Bone marrow (tissue), 2 donors: Measurements from ENCODE around the gene SYDE2.
"Not testable (repeated sequence)": the region's sequence is repeated elsewhere in the genome, so short reads cannot be mapped to it uniquely, and the experiment has no call there.

Experiments used
- DNase-seq, 2 donors: peaks; one replicate each; lab custom pipeline; 2025; lab: John Stamatoyannopoulos, UW

Gene SYDE2

DNA sequence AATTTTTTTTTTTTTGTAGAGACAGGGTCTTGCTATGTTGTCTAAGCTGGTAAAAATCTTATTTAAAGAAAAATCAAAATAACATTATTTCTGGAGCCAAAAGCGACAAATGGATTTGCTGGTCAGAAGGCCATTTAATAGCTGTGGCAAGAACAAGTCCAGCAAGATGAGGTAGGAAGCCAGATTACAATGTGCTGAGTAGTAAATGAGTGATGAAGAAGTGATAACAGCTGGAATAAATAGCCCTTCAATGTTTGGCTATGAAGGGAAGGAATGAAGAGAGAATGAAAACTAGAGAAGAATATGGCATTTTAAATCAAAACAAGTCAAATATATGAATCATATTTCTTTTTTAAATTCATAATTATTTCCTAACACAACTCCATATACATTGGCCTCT lies 34.5 kb downstream of the SYDE2 start:
- DNase-seq = no peak

DNA sequence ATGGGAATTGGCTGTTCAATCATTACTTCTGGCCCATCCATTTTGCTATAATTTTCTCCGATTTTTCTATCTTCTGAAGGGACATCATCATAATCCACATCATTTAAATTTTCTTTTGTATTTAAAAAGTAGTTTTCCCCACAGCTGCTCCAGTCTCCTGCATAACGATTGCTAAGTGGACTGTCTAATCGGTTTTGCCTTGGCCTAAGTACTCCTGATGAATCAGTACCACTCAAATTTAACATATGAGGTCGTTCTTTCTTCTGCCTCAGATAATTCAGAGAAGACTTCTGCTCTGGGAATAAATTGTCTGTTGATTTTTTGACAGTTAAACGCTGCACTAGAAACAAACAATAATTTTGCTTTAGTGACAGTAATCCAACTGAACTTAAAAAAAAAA lies 41.9 kb downstream of the SYDE2 start:
- DNase-seq = no peak

DNA sequence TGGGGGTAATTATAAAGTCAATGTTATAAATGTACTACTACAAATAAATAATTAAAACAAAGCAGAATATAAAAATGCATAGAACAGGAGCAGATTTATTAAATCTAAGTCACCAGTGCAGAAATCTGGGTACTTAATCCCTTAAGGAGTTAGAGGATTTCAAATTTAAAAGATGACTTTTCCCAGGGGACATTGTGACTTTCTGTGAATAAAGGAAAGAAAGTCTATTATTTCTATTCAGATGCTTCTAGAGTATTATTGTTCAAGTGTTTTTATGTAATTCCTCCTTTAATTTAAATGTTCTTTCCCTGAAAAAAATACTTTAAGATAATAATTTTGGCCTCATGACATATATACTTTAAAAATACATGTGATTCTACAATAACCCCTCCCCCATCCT lies 43.4 kb downstream of the SYDE2 start:
- DNase-seq = no peak

DNA sequence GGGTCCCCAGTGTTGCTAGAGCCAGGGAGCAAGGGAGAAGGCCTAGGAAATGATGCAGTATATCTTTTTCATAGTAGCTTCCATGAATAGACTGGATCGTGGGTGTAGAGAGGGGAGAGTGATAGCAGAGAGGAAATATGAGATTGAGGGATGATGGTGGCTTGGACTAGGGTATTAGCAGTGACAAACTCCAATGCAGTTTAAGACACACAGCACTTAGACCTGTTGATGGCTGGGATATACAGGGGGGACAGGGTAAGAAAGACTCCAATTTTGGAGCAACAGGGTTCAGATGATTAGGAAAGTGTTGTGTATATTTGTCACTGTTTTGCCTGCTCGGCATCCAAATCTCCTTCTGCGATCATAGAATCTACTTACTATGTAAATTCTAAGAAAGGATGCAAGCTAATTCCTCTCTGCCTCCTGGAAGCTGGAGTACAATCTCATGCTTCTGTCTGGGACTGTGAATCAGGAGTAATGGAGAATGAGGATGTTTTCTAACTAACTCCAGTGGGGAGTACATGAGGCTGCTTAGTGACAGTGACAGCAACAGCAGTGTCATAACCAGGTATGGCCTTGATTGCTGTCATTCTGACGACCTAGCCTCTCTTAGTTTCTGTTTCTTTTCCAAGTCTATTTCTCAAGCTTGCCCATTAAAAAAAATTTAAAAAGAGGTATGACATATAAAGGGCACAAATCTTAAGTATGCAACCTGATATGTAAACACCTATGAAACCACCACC lies 47.5 kb downstream of the SYDE2 start:
- DNase-seq = no peak

DNA sequence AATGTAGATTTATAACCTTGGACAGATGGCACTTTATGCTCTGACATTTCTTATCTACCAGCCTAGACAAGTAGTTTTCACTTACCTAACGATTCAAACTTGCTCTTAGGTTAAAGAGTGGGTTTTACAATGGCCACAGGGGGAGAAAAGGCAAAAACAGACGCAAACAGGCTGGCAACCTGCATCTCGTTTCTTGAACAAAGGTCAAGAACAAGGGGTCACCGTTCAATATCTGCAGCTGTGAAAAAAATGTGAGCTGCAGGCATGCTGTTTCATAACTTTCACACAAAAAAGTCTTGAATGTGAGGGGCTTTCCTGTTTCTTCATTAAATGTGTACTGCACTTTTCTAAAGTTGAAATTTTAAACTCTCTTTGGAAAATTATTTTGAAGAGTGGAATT lies 49.4 kb downstream of the SYDE2 start:
- DNase-seq = no peak

DNA sequence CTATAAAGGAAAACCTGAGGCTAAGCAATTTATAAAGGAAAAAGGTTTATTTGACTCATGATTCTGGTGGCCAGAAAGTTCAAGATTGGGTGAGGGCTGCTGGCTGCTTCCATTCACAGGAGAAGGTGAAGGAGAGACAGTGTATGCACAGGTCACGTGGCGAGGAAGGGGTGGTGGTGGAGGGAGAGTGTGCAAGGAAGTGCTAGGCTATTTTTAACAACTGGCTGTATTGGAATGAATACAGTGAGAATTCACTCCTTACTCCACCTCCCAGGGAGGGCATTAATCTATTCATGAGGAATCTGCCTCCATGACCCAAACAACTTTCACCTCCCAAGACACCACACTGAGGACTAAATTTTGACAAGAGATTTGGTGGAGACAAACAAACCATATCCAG lies 51.0 kb downstream of the SYDE2 start:
- no peak for DNase-seq

DNA sequence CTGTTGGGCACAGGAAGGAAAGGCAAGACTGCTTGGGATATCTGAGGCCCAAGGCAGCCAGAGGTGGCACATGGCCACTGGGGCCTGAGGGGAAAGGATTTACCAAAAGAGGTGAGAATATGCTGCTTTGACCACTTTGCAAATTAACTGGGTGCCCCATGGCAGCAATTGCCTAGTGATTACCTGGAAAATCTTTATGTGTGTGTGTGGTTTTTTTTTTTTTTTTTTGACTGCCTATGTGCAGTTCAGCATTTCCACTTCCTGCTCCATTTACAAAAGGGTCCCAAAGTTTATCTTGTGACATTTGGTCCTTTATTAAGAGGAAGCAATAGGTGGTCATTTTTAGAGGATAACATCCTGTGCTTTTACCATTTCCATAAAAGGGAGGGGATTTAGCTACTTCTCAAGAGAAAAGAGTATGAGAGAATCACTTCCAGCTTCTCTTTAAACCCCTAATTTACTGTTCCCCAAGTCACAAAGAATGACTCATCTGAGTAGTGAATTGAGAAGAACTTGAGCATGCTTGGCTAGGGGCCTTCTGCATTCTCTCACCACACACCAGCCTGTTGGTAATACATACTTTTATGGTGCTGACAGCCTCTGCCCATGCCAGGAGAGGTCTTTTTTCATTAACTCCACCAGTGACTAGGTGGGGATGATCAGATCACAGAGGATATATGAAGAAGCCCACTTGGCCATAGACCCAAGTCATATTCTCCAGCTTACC lies 52.1 kb downstream of the SYDE2 start:
- DNase-seq = no peak

DNA sequence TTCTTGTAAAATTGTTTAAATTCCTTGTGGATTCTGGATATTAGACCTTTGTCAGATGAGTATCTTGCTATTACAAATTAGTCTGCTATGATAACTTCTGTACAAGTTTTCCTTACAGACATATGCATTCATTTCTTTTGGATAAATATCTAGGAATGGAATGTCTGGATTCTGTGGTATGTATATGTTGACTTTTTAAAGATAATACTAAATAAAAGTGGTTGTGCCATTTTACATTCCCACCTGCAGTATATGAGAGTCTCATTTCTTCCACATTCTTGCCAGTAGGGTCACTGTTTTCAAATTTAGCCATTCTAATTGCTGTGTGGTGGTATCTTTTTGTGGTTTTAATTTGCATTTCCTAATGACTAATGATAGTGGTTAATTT lies 53.9 kb downstream of the SYDE2 start:
- no peak for DNase-seq

DNA sequence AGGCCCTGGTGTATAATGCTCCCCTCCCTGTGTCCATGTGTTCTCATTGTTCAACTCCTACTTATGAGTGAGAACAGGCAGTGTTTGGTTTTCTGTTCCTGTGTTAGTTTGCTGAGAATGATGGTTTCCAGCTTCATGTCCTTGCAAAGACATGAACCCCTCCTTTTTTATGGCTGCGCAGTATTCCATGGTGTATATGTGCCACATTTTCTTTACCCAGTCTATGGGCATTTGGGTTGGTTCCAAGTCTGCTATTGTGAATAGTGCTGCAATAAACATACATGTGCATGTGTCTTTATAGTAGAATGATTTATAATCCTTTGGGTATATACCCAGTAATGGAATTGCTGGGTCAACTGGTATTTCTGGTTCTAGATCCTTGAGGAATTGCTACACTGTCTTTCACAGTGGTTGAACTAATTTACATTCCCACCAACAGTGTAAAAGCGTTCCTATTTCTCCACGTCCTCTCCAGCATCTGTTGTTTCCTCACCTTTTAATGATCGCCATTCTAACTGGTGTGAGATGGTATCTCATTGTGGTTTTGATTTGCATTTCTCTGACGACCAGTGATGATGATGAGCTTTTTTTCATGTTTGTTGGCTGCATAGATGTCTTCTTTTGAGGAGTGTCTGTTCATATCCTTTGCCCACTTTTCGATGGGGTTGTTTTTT lies 54.4 kb downstream of the SYDE2 start:
- DNase-seq = not testable (repeated sequence)

DNA sequence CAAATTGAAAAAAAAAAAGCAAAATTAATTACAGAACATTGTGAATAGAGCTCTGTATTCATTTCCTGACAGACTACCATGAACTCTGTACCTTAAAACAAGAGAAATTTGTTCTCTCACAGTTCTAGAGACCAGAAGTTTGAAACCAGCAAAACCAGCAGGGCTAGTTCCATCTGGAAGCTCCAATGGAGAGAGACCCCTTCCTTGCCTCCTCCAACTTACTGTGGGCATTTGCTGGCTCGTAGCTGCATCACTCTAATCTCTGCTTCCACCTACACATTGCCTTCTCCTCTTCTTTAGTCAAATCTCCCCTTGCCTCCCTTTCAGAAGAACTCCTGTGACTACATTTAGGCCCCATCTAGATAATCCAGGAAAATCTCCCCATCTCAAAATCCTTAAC lies 56.5 kb downstream of the SYDE2 start:
- no peak for DNase-seq

DNA sequence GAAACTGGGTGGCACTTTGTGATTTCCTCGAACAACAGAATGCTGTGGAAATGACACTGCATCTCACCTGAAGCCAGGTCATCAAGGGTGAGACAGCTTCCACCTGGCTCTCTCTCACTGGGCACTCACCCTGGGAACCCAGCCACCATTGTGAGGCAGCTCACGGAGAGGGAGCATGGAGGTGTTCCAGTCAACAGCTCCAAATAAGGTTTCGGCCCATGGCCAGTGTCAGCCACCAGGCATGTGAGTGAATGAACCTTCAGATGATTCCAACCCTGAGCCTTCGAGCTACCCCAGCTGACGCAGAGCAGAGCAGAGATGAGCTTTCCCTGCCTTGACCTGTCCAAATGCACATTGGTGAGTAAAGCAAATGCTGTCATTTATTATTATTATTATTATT lies 58.1 kb downstream of the SYDE2 start:
- no peak for DNase-seq

DNA sequence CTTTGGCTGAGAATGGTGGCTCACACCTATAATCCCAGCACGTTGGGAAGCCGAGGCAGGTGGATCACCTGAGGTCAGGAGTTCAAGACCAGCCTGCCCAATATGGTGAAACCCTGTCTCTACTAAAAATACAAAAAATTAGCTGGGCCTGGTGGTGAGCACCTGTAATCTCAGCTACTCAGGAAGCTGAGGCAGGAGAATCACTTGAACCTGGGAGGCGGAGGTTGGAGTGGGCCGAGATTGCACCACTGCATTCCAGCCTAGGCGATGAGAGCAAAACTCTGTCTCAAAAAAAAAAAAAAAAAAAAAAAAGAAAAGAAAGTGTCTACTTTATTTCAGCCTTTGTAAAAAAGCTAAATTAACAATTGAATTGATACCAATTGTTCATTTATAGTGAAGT lies 62.4 kb downstream of the SYDE2 start:
- not testable (repeated sequence) for DNase-seq

DNA sequence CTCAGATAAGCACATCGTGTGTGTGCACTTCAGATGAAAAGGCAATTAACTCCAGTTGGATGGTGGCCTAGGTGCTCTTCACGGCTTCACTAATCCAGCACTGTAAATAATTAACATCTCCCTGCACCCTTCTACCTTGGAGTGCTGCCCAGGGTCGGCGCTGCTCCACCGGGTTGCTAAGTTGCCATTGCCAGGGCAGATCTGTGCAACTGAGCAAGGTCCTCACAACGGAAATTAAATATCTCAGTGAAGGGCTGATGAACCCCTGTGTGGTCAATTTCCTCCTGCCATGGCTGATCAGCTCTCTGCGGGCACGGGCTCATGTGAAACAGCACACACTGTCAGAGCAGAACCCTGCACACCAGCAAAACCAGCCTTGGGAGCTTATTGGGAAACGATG lies 63.2 kb downstream of the SYDE2 start:
- no peak for DNase-seq

DNA sequence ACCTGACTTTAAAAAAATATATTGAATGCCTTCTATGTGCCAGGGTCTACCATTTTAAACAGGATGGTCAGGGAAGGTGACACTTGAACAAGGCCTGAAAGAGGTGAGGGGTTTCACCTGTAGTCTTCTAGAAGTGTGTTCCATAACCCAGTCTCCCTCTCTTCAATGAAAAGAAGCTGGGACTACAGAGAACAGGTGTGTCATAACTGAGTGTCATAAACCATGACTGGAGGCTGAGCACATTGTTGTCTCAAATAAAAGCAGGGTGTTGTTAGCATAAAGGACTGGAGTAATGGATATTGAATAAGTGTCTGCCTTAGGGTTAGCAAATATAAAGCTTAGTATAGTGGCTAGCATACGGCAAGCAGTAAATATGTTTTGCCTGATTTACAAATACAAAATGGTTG lies 65.4 kb downstream of the SYDE2 start:
- no peak for DNase-seq

DNA sequence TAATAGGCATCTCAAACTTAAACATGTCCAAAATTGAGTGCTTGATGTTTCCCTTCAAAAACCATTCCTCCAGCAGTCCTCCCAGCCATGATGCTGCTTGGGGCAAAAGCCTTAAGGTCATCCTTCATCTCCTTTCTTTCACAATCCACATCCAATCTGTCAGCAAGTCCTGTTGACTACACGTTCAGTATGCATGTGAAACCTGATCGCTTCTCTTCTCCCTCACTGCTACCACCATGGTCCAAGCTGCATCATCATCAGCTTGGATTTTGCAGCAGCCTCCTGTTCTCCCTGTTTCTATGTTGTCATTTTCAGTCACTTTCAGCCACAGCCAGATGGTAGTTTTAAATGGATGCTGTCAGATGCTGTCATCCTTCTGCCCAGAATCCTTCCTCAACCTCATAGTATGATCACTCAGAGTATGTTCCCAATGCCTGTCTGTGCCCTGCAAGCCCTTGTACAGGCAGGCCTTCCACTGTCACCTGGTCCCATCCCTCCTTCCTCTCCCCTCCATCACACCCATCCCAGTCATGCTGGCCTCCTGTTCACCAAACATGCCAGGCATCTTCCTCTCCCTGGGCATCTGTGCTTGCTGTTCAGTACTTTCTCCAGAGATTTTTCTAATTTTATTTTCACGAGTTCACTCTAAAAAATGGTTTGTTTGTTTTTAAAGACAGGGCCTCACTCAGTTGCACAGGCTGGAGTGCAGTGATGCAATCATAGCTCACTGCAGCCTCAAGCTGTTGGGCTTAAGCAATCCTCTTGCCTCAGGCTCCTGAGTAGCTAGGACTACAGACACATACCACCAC lies 66.0 kb downstream of the SYDE2 start:
- no peak for DNase-seq

DNA sequence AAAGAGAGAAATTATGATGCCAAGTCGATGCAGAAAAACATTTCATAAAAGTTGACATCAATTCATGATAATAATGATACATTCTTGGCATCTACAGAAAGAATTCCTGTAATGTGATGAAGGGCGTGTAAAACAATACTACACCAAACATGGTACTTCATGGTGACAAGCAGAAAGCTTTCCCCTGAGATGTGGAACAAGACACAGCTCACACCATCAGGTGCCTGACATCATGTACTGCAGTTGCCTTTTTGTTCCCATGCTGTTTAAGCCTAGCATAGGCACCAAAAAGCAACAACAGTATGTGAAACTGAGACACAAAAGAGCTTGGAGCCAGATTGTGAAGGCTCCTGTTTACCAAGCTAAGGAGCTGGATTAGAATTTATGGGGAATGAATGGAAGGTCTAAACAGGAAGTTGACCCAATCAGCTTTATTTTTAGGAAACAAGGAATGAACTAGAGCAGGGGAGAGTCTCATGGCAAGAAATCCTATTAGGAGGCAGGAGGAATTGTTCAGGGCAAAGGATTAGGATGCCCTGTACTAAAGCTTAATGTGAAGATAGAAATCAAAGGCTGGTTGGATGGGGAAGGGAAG lies 67.2 kb downstream of the SYDE2 start:
- DNase-seq = no peak

DNA sequence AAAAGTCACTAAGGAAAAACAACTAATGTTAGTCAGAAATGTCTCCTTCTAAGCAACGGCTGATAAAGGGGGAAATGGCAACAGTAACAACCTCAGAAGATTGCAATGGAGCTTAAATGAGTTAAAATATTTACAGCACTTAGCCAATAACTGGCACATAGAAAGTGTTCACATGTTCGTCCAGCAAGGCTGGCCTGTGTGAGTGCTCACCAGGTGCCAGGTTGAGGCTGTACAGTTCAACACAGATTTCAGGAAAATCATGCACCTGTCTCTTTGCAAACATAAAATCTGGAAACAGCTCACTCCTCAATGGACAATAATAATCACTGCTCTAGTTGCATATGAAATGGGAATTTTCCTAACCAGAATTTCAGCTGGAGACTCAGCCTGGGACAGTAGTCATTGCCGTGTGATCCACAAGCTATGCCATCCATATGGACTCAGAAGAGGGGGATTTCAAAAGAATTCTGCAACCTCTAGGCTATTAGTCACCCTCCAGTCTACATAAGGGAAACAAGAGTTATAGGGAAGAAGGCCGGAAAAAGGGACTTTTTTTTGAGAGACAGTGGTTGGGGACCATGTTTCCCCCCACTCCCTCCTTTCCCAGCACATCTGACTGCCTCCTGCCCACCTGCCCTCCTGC lies 68.6 kb downstream of the SYDE2 start:
- DNase-seq = no peak

DNA sequence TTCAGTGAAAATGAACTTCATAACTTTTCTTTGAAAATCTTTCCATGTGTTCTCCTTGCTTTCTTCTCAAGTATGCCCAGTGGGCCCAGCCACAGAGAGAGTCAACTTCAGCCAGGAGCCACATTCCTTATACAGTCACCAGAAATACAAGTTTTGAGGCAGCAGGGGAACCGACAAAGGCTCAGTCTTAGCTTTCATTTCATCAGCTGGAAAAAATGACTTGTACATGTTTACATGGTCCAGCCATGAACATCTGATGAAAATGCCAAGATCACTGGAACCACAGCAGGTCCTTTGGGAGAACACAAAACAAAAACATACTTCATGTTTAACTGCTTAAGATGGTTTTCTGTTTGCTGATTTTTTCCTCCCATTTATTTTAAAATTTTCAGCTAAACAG lies 72.5 kb downstream of the SYDE2 start:
- no peak for DNase-seq

DNA sequence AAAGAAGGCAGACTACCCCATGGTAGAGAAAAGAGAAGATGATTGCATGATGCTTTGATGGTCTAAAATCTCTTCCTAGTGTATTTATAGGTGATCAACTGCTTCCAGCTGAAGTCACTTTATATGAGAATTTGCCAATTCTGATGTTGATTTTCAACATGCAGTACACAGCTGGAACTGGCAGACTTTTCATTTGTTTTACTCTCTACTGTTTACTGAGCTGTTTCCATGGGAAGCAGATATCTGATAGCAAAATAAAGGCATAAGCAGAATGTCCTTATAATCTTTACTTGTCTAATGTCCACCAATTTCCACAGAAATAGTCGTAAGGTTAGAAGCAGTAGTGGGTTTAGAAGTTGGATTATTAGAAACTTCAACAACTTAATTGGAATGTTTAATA lies 74.9 kb downstream of the SYDE2 start:
- DNase-seq = no peak

DNA sequence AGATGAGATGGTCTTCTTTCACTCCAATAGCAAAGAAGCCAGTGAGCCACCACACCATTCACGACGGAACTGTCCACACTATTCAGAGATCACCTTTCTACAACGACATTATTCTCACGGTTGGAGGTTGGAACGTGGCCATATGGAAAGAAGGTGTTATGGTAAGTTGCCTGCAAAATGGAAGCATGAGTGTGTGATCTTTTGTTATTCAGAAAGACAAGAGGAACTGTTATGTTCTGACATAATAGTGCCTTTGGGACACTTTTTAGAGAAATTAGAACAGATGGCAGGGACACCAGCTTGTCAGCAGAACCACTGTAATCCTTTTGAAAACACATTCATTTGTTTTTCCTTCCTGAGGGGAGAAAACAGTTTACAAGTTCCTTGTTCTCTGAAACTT lies 76.7 kb downstream of the SYDE2 start:
- no peak for DNase-seq

DNA sequence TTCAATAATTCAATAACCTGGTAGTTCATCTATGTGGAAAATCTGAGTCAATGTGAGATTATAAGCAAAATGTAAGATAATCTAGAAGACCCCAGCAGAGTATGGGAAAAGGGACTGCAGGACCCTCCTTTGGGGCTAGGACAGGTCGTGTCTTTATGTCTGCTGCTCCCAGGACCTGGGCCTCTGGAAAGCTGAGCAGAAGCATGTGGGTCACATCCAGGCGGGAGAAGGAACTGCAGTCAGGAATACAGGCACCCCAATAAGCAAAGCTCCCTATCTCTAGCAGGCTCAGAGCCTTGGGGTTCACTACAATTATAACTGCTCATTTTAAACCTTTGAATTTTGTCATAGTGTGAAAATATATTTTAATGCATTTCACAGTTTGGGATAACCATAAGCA lies 78.6 kb downstream of the SYDE2 start:
- no peak for DNase-seq

DNA sequence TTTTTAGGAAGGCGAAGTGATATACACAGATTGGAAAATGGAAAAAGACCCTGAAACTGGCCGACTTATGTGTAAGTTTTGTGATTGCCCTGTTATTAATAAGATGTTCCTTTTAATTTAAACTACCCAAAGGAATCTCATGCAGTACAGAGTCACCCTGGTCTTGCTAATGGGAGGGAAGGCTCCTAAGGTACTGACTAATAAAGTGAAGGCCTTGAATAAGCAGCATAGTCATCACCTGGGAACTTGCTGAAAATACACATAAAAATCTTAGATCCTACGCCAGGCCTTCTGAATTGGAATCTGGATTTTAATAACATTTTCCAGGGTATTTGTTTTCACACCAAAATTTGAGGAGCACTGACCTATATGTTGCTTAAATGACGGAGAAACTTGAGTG lies 79.1 kb downstream of the SYDE2 start:
- DNase-seq = no peak
